Coronary artery (tissue), 2 donors: Measurements from ENCODE around the gene FKBP5.

Experiments used
- DNase-seq: peaks from one replicate; pipeline ENCODE4 v3.0.0-alpha.2; 2017; ENCODE audit warnings: low spot score
- H3K27ac ChIP-seq, 2 donors: fragments of 200-600 bp; sonication (generic); one replicate each; pipeline ENCODE4 v1.5.1; 2016 to 2019
- H3K4me3 ChIP-seq: fragments of 200-600 bp; sonication (generic); 2 replicates; pipeline ENCODE4 v1.5.1; 2016; ENCODE audit warnings: mild to moderate bottlenecking, moderate library complexity
- CTCF ChIP-seq: fragments of 200-600 bp; sonication (generic); IDR thresholded peaks from one replicate; pipeline ENCODE4 v1.5.1; 2019; ENCODE audit warnings: antibody characterized with exemption

FKBP5 gene

DNA sequence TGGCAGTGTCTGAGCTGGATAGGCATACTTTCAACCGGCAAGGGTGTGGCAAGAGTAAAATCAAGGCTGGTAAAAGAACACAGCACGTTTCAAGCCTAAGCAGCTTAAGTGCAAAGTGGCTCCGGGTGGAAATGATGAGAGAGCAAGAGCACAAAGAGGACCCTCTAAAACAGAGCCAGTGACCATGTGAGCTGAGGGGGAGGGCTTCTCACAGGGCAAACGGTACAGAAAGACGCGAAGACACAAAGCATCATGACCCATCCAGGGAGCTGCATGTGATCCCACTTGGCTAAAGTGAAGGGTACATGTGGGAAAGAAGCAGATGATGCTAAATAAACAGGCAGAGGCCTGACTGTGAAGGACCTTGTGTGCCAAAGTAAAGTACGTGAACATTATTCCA lies 25.7 kb downstream of the FKBP5 start:
- DNase-seq, result no peak
- no peak for TF ChIP-seq CTCF
- Histone ChIP-seq H3K27ac (no peak overlapping the region), H3K4me3 (peak overlapping the region; percentile 36)

DNA sequence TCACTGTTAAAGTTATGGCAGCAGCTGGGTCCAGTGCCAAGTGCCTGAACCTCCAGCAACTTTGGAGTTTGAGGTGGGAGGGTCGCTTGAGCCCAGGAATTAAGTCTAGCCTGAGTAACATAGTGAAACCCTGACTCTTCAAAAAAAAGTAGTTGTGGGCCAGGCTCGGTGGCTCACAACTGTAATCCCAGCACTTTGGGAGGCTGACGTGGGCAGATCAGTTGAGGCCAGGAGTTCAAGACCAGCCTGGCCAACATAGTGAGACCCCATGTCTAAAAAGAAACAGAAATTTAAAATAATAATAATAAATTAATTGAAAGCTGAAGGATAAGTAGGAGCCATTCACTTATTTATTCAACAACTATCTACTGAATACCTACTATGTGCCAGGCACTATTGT lies 33.8 kb downstream of the FKBP5 start:
- Histone ChIP-seq H3K4me3 (no peak overlapping the region), H3K27ac (no peak overlapping the region)
- DNase-seq, result no peak
- no peak for TF ChIP-seq CTCF

GRCh38 chr6:35651244-35651643 lies 37.5 kb downstream of the FKBP5 start:
- DNase-seq, result no peak
- no peak for TF ChIP-seq CTCF
- Histone ChIP-seq H3K27ac (no peak overlapping the region), H3K4me3 (no peak overlapping the region)

DNA sequence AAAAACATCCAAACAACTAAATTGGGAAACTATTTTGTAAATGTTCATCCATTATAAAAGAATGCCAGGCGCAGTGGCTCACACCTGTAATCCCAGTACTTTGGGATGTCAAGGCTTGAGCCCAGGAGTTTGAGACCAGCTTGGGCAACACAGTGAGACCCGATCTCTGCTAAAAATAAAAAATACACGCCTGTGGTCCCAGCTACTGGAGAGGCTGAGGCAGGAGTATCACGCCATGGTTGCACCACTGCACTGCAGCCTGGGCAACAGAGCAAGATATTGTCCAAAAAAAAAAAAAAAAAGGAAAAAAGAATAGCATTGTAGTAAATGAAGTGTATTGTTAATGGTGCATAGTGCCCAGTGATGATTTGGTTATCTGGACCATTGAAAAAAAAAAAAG lies 38.7 kb downstream of the FKBP5 start:
- no peak for TF ChIP-seq CTCF
- Histone ChIP-seq H3K27ac (no peak overlapping the region), H3K4me3 (no peak overlapping the region)
- no peak for DNase-seq

DNA sequence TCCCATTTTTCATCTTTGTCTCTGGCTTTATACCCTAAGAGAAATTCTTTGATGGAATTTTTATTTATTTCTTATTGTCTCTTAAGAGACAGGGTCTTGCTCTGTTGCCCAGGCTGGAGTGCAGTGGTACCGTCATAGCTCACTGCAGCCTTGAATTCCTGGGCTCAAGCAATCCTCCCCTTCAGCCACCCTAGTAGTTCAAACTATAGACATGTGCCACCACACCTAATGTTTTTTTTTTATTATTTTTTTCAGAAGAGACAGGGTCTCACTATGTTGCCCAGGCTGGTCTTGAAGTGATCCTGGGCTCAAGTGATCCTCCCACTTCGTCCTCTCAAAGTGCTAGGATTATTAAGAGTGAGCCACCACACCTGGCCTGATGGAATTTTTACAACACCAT lies 40.5 kb downstream of the FKBP5 start:
- DNase-seq, result no peak
- no peak overlapping the region for H3K27ac ChIP-seq
- H3K4me3 ChIP-seq, result no peak overlapping the region
- no peak for TF ChIP-seq CTCF

- Histone ChIP-seq H3K4me3 (no peak overlapping the region), H3K27ac (no peak overlapping the region)
- TF ChIP-seq CTCF, result no peak
- no peak for DNase-seq
Observed at GRCh38 chr6:35647400-35647799, 41.3 kb downstream of the FKBP5 start.

GRCh38 chr6:35643162-35643535 lies 45.6 kb downstream of the FKBP5 start:
- Histone ChIP-seq H3K4me3 (no peak overlapping the region), H3K27ac (no peak overlapping the region)
- no peak for DNase-seq
- TF ChIP-seq CTCF, result no peak
